Fibroblast of pulmonary artery (primary cell): Measurements from ENCODE around the gene HRH3.

Experiments used
- DNase-seq: peaks from one replicate; pipeline ENCODE4 v3.0.0-alpha.2; 2010; ENCODE audit warnings: low read depth
- H3K4me3 ChIP-seq: replicated peaks from 2 replicates; pipeline ENCODE4 v1.5.1; 2011; ENCODE audit warnings: low read depth, mild to moderate bottlenecking, control low read depth, low read length, moderate library complexity
- TF ChIP-seq, protein P1 (sequence below): IDR thresholded peaks from 2 replicates; pipeline ENCODE4 v1.5.1; 2011; ENCODE audit warnings: mild to moderate bottlenecking, control low read depth, low read length, inconsistent platforms; ENCODE audit errors: missing control alignments

The HRH3 gene

DNA sequence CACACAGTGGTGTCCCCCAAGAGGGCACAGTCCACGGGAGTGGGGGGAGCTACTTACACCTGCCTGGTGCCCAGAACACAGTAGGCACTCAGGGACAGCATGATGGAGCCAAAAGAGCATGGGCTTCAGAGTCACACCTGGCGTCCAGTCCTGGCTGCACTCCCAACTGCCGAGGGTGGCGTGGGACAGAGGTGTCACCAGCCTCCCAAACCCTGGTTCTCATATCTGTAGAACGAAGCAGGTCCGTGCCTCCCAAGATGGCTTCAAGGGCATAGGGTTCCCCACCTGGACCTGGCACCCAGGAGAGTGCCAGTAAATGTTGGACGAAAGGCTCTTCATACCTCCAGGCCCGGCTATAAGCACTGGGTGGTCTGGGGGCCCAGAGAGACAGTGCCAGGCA, 8.9 kb downstream of the HRH3 start:
- no peak for DNase-seq
- TF ChIP-seq, protein P1, sequence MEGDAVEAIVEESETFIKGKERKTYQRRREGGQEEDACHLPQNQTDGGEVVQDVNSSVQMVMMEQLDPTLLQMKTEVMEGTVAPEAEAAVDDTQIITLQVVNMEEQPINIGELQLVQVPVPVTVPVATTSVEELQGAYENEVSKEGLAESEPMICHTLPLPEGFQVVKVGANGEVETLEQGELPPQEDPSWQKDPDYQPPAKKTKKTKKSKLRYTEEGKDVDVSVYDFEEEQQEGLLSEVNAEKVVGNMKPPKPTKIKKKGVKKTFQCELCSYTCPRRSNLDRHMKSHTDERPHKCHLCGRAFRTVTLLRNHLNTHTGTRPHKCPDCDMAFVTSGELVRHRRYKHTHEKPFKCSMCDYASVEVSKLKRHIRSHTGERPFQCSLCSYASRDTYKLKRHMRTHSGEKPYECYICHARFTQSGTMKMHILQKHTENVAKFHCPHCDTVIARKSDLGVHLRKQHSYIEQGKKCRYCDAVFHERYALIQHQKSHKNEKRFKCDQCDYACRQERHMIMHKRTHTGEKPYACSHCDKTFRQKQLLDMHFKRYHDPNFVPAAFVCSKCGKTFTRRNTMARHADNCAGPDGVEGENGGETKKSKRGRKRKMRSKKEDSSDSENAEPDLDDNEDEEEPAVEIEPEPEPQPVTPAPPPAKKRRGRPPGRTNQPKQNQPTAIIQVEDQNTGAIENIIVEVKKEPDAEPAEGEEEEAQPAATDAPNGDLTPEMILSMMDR, result no peak
- H3K4me3 ChIP-seq, result no peak overlapping the region

DNA sequence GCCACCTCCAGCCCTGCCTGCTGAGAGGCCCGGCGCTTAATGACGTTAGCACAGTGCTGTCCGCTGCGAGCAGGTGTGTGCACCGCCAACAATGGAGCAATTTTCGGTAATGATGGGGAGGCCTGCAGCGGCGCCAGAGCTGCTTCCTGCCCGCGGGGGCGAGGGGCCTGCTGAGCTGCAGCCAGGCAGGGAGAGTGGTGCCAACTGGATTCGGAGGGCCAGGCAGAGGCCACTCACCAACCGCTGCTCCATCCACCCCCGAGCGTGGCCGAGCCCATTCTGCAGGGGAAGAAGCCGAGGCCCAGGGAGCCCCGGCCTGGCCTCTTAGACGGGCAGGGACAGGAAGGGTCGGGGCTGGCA, 9.6 kb downstream of the HRH3 start:
- TF ChIP-seq, protein P1, result no peak
- no peak for DNase-seq

DNA sequence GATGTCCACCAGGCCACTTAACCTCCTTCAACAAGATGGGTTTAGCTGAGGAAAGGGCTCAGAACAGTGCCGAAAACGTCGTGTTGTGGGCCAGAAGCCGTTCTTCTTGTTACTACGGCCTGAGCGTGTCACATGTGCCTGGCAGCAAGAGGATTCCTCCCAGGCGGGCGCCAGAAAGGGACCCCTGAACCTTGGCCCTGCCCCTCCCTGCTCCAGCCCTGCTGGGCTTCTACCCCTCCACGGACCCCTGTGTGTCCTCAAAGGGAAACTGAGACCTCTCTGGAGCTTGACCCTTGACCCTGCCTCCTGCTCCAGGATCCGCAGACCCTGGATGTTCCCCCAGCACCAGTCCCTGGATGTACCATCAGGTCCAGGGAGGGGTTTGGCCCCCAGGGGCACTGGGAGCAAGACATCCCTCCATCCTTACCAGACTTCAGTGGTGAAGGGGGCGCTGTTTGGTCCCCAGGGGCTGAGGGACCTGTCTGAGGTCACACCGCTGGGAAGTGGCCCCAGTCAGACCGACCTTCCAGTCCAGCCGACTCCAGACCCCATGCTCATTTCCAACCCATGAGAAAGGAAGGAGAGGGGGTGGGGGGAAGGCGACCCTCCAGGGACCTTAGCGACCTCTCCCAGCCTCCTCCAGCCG, 10.1 kb downstream of the HRH3 start:
- TF ChIP-seq, protein P1, result no peak
- DNase-seq, result no peak
- H3K4me3 ChIP-seq, result no peak overlapping the region

More for the DNA sequence above, 9.6 kb downstream of the HRH3 start:
- no peak overlapping the region for H3K4me3 ChIP-seq

DNA sequence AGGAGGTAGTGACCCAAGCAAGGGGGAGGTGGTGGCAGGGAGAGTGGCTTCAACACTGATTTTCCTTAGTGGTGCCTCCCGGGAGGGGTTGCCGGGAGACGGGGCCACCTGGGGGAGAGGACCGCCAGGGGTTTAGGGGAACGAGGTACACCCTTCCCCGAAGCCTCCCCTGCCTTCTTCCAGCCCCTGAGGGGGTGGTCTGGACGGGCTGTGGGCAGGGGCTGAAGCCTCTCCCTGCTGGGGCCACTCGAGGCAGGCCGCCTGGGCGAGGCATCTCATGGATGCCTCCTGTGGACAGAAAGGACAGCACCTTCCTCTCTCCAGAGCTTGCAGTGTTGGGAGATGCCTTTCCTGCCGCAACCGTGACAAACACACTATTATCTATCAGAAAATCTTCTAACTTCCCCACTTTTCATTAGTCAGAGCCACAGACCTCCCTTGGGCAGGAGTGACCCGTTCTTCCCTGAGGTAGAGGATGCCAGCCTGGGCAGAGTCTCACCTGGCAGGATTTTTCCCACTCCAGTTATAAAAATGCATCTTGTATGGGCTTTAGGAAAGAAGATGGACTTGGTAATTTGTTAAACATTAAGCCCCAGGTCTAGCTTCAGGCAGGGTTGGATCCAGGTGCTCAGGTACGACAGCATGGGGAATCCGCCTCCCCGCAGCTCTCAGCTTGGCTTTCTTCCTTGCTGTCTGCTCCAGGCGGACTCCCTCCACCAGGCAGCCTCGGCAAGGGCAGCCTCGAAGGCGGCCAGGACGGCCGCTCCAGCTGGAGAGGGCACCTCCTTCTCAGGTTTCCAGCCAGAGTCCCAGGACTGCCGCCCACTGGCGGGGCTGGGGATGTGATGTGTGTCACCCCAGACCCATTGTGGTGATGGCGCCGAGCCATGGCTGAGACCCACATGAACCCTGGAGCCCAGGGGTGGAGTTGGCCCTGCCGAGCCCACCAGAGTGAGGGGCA, 11.0 kb downstream of the HRH3 start:
- no peak overlapping the region for H3K4me3 ChIP-seq
- TF ChIP-seq, protein P1, result no peak
- peak; percentile 8 for DNase-seq

DNA sequence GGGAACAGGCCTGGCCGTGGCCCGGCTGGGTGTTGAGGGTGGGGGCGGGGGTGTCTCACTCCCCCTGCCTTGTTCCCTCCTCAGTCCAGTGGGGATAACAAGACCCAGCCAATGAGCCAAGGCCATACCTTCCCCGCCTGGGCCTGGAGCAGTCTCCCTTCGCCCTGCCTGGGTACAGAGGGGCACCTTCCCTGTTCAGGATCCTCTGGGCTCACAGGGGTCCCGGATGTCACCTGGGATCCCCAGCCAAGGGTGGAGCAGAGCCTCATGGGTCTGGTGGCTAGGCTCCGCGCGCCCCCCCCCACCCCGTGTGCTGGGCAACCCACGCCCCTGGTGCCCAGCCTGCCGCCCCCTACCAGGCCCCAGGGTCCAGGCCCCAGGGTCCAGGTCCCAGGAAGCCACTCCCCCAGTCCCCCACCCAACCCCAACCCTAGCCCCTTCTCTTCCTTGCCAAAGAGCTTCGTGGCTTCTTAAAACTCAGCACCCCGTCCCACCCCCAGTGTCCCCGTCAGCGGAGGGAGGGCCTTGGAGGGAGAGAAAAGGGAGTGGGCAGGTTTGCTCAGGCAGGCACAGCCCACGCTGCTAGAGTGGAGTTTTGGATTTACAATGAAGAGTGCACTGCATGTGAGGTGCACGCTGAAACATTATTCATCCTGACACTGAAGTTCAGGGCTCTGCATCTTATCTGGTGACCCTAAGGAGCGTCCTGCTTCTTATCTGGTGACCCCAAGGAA, 11.8 kb downstream of the HRH3 start:
- no peak overlapping the region for H3K4me3 ChIP-seq
- TF ChIP-seq, protein P1, result no peak
- DNase-seq, result no peak

DNA sequence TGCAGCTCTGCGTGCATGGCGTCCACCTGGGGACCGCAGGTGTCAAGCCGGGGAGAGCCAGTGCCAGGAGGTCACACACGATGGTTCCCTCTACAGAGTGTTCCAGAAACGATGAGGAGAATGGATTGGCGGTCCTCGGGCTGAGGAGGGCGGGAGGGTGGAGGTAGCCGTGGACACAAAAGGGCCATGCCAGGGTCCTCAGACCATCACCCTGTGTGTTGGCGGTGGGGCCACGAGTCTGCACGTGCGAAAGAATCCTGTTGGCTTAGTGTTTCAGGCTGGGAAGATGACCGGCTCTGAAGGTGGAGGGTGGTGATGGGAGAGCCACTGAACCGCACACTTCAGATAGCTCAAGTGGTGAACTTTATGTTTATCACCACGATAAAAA, 13.7 kb downstream of the HRH3 start:
- TF ChIP-seq, protein P1, result no peak
- no peak for DNase-seq
- H3K4me3 ChIP-seq, result no peak overlapping the region
